ENCODE data around the gene ARGLU1. TPM values are rescaled to one million over a fixed set of nuclear protein-coding genes. Genes with fewer than 3 reads are reported as not detected.

The ARGLU1 gene
- total and polyA plus RNA-seq, 4 donors: 108 to 293 (median 203) TPM

DNA sequence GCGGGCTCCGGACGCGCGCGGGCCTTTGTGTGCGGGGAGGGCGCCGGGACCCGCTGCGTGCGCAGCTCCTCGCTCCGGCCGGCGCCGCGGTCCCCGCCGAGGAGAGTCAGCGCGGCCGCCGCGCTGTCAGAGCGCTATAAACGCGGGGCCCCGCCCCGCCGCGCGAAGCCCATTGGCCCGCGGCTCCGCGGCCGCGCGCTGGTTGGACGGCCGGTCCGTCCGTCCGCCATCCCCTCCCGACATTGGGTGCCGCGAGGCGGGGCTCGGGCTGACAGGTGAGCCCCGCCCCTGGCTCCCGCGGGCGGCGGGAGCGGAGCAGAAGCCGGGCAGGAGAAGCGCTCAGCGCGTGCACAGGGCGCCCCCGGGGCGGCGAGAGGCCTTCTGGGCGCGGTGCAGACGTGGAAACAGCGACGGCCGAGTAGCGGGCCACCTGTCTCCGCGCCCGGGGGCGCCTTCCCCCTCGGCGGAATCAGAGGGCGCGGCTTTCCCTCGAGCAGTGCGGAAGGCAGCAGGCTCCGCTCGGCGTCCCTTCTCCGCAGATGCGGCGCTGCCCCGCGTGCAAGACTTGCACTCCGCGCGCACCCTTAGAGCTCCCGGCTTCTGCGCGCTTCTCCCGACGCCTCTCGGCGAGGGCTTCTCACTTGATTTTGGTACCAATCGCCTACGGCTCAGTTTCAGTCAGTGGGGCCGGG lies 32.2 kb downstream of the ARGLU1 start, which contains the start of gene EFNB2:
Gene EFNB2 (minus strand): TSS at position 111 of the 692 bp plus-strand sequence. CDS start 698 bp downstream, outside the sequence.
- no peaks in the 10 kb centered on the region for H3K9me3 ChIP-seq (ENCODE audit: control insufficient read depth, insufficient read depth, low read length)
- peaks cover 3% of the 10 kb centered on the region for H3K27me3 ChIP-seq (ENCODE audit: control insufficient read depth, insufficient read depth, low read length)
- no peaks in the 10 kb centered on the region for H3K36me3 ChIP-seq (ENCODE audit: control insufficient read depth, insufficient read depth, low read length)
- DNase-seq (ENCODE audit: low read depth in 4 of 6, low spot score in 6 of 6): peak in 5 of 6 donors; percentile 81 to 98 (median 88)
- peaks cover 20% of the 10 kb centered on the region for H3K4me1 ChIP-seq (ENCODE audit: control insufficient read depth, insufficient read depth, low read length)
- H3K4me3 ChIP-seq (ENCODE audit: low read depth, low read length): peak within 1 kb of the TSS; percentile 76
- H3K27ac ChIP-seq (ENCODE audit: low read depth, low read length): peak within 1 kb of the TSS; percentile 86
- WGBS (ENCODE audit: insufficient coverage): under 1% methylated on average over 102 of the region's 102 CpGs

DNA sequence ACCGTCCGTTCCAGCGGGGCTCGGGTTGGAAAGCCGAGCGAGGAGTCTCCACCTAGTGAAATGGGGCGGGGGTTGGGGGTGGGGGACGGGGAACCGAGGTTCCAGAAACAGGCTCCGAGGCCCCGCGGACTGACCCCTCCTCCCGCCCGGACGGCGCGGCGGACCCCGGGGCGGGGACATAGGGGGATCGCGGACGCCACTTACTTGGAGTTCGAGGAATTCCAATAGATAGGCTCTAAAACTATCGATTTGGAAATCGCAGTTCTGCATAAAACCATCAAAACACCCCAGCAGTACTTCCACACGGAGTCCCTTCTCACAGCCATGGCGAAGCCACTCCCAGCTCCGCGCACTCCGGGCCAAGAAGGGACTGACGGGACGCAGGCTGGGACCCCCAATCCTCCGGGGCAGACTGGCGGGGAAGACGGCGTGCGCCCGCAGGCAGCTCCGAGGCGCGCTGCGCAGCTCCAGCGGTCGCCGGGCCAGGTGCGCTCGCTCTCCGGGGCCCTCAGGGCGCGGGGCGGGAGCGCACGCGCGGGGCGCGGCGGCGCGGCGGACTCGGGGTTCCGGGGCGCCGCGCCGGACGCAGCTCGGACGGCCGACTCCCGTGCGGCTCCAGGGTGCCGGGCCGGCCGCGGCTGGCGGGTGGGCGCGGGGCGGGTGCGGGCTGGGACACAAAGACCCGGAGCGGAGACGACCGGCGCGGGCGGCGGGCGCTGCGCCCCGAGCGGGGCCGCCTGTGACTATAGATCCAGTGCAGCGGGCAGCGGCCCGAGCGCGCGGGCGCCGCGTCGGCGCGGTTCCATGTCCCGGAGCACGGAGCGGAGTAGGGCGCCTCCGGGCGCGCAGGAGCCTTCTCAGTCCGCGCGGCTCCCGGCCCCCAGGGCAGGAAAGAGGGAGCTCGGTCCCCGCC lies 33.0 kb downstream of the ARGLU1 start:
- Histone ChIP-seq H3K27ac (ENCODE audit: low read depth, low read length) (peak overlapping the region; percentile 86), H3K4me1 (ENCODE audit: control insufficient read depth, insufficient read depth, low read length) (peaks cover 20% of the 10 kb centered on the region)
- peak in 2 of 6 donors; percentile 60 to 61 for DNase-seq (ENCODE audit: low read depth in 4 of 6, low spot score in 6 of 6)

DNA sequence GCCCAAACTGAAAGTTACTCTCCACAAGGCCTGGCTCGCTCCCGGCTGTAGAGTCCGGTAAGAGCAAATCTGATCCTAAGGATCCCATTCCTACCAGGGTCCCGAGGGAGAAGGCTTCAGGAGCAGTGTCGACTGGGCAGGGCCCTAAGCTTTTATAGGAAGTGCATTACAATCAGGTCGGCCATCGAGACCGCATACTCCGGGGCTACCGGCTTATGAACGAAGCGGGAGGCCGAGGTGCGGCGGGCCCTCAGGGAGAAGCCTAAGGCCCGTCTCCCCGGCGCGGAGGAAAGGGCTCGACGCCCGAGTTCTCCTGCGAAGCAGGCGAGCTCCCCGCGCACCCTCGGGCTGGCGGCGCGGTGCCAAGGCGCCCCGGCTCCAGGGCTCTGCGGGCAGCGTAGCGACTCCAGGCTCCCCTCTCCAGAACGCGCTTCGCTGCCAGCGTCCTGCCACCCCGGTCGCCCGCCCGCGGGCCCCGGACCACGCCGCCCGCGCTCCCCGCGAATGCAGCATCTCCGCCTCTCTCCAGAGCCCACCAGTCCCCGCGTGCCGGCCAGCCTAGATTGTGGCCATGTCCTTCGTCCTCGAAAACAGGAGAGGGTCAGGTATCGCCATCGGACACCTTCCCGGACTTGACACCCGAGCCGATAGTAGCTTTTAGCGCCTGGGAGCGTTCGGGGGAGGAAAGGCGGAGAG lies 33.8 kb downstream of the ARGLU1 start:
- peak in 2 of 6 donors; percentile 73 to 78 for DNase-seq (ENCODE audit: low read depth in 4 of 6, low spot score in 6 of 6)
- H3K9me3 ChIP-seq (ENCODE audit: control insufficient read depth, insufficient read depth, low read length): no peaks in the 10 kb centered on the region
- H3K4me1 ChIP-seq (ENCODE audit: control insufficient read depth, insufficient read depth, low read length): peaks cover 25% of the 10 kb centered on the region
- peak overlapping the region; percentile 86 for H3K27ac ChIP-seq (ENCODE audit: low read depth, low read length)
- H3K4me3 ChIP-seq (ENCODE audit: low read depth, low read length): peak overlapping the region; percentile 76
- no peaks in the 10 kb centered on the region for H3K36me3 ChIP-seq (ENCODE audit: control insufficient read depth, insufficient read depth, low read length)
- 2% methylated on average over 65 of the region's 66 CpGs for WGBS (ENCODE audit: insufficient coverage)
- peaks cover 4% of the 10 kb centered on the region for H3K27me3 ChIP-seq (ENCODE audit: control insufficient read depth, insufficient read depth, low read length)

More for the DNA sequence above, 33.0 kb downstream of the ARGLU1 start:
- Histone ChIP-seq H3K36me3 (ENCODE audit: control insufficient read depth, insufficient read depth, low read length) (no peaks in the 10 kb centered on the region), H3K9me3 (ENCODE audit: control insufficient read depth, insufficient read depth, low read length) (no peaks in the 10 kb centered on the region), H3K27me3 (ENCODE audit: control insufficient read depth, insufficient read depth, low read length) (peaks cover 4% of the 10 kb centered on the region), H3K4me3 (ENCODE audit: low read depth, low read length) (peak overlapping the region; percentile 76)
- under 1% methylated on average over 121 of the region's 121 CpGs for WGBS (ENCODE audit: insufficient coverage)

DNA sequence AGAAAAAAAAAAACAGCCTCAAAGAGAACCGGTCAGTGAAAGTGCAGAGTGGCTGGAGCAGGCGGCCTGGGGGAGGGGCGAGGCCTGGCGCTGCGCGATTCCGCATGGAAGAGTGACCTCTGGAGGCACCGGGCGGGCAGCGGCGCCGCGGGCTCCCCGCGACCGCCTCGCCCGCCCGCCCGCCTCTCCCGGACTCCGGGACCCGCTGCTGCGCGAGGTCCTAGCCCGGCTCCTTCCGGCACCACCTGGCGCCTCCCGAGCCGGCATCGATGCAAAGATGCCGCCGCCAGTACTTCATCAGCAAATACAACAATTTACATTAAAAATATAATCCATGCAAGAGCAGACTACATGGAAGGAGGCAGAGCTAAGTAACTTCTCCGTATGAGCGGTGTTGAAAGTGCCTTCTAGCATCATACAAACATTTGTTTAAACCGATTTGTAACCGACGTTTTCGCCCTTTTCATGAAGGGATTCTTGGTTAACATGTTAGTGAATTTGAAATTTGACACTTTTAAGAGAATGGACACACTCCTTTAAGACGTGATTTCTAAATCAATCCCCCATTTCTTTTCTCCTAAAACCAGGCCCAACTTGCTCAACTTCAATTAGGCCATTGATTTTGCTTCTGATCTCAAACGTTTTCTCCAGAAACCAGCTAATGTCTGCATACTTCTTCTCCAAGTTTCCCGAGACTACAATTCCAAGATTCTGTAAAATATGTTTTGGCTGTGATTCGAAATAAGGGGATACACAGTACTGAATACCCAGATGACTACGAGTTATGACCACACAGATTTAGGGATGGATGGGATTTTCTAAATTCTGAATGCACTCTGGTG lies 34.6 kb downstream of the ARGLU1 start:
- H3K27me3 ChIP-seq (ENCODE audit: control insufficient read depth, insufficient read depth, low read length): peaks cover 4% of the 10 kb centered on the region
- peak overlapping the region; percentile 86 for H3K27ac ChIP-seq (ENCODE audit: low read depth, low read length)
- no peaks in the 10 kb centered on the region for H3K9me3 ChIP-seq (ENCODE audit: control insufficient read depth, insufficient read depth, low read length)
- DNase-seq (ENCODE audit: low read depth in 4 of 6, low spot score in 6 of 6): peak in 3 of 6 donors; percentile 72 to 93 (median 93)
- peaks cover 27% of the 10 kb centered on the region for H3K4me1 ChIP-seq (ENCODE audit: control insufficient read depth, insufficient read depth, low read length)
- H3K36me3 ChIP-seq (ENCODE audit: control insufficient read depth, insufficient read depth, low read length): no peaks in the 10 kb centered on the region
- peak overlapping the region; percentile 76 for H3K4me3 ChIP-seq (ENCODE audit: low read depth, low read length)
- WGBS (ENCODE audit: insufficient coverage): 4% methylated on average over 29 of the region's 44 CpGs

DNA sequence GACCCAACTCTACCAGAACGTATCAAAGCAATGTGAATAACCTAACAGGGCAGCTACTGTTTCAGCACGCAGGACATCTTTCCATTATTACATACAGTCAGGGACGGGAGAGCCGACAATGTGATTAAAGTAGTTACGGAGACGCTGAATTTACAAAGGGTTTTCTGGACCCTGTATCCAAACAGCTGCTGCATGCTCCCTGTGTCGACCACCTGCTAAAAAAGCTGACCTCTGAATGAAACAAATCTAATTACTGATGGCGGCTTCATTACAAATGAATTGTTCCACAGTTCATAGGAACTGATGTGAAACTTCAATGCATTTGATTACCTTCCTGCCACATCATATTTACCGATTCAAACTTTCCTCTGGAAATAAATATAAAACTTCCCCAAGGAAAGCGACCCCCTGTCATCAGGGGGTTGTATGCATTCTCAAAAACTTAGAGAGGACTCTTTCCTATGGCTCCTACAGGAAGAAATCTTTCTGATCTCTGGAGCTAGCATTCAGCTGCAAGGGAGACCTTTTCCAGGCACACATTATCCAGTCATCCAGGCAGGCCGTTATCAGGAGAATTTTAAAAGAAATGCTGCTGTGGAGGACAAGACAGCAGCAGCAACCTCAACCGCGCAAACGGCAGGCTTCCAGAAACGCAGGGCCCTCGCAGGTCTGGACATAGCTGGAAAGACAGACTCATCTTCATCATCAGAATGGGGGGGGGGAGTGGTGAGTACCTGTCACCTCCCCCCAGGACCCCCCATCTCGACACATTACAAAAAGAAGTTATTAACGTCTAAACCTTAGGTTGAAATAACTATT lies 35.6 kb downstream of the ARGLU1 start:
- Histone ChIP-seq H3K27ac (ENCODE audit: low read depth, low read length) (peak overlapping the region; percentile 81), H3K36me3 (ENCODE audit: control insufficient read depth, insufficient read depth, low read length) (no peaks in the 10 kb centered on the region), H3K27me3 (ENCODE audit: control insufficient read depth, insufficient read depth, low read length) (peaks cover 4% of the 10 kb centered on the region), H3K4me3 (ENCODE audit: low read depth, low read length) (peak overlapping the region; percentile 76), H3K4me1 (ENCODE audit: control insufficient read depth, insufficient read depth, low read length) (peaks cover 27% of the 10 kb centered on the region), H3K9me3 (ENCODE audit: control insufficient read depth, insufficient read depth, low read length) (no peaks in the 10 kb centered on the region)
- 23% methylated on average over 6 of the region's 18 CpGs for WGBS (ENCODE audit: insufficient coverage)
- peak in 2 of 6 donors; percentile 58 to 73 for DNase-seq (ENCODE audit: low read depth in 4 of 6, low spot score in 6 of 6)

DNA sequence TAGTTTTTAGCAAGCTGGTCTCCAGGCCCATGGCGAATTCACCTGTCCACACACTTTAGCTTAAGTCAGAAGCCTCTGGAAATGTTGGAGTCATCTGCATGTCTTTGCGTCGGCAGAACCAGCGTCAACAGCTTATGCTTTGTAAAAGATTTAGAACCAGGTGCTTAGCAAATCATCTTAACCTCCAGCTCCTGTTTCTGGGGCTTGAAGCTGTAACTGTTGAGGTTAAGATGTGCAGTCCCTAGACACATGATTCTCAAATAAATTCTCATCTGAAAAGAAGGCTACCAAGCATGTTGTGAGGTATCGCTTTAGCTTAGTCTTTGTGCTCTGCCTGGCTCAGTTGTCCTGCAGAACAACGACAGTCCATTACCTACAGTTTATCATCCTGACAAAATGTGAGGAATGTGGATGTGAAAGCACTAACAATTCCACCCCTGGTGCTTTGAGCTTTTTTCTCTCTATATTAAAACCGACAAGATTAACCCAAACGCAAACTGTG lies 36.9 kb downstream of the ARGLU1 start:
- no peaks in the 10 kb centered on the region for H3K9me3 ChIP-seq (ENCODE audit: control insufficient read depth, insufficient read depth, low read length)
- DNase-seq (ENCODE audit: low read depth in 4 of 6, low spot score in 6 of 6): peak in 2 of 6 donors; percentile 66 to 69
- H3K4me3 ChIP-seq (ENCODE audit: low read depth, low read length): peak overlapping the region; percentile 76
- no peaks in the 10 kb centered on the region for H3K36me3 ChIP-seq (ENCODE audit: control insufficient read depth, insufficient read depth, low read length)
- peaks cover 21% of the 10 kb centered on the region for H3K4me1 ChIP-seq (ENCODE audit: control insufficient read depth, insufficient read depth, low read length)
- WGBS (ENCODE audit: insufficient coverage): 88% methylated on average over 4 of the region's 8 CpGs
- peaks cover 4% of the 10 kb centered on the region for H3K27me3 ChIP-seq (ENCODE audit: control insufficient read depth, insufficient read depth, low read length)
- H3K27ac ChIP-seq (ENCODE audit: low read depth, low read length): peak overlapping the region; percentile 81

DNA sequence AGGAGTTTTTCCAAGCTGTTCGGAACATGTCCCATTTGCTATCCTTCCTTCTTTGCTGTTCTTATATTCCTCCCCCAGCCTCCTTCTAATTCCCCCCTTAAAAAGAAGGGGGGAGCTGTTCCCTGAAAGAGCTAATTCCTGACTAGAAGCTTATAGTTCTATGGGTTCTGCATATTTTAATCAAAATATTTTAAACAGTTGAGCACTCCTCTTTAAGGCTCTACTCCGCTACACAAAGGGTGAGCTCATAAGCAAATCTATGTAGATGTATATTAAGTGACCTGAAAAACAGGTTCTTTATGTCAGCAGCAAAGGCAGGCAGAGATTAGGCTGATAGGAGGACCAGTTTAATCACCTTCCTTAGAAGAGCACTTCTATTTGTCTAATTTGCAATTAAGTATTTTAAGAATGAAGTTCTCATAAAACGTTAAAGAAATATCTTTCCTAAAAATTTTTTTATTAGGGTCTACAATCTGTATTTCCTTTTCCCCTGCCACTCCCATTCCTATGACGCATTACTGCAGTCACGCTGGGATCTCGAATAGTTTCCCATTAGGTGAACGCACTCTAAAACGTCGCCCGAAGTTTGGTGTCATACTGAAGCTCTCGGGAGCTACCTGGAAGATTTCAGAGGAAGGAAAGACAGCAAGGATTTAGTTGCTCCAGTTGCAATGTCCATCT lies 37.6 kb downstream of the ARGLU1 start:
- peaks cover 18% of the 10 kb centered on the region for H3K4me1 ChIP-seq (ENCODE audit: control insufficient read depth, insufficient read depth, low read length)
- WGBS (ENCODE audit: insufficient coverage): no CpG with 5 or more reads among the region's 11 CpGs
- H3K27me3 ChIP-seq (ENCODE audit: control insufficient read depth, insufficient read depth, low read length): peaks cover 4% of the 10 kb centered on the region
- peak in 2 of 6 donors; percentile 68 to 72 for DNase-seq (ENCODE audit: low read depth in 4 of 6, low spot score in 6 of 6)
- peak overlapping the region; percentile 81 for H3K27ac ChIP-seq (ENCODE audit: low read depth, low read length)
- no peaks in the 10 kb centered on the region for H3K36me3 ChIP-seq (ENCODE audit: control insufficient read depth, insufficient read depth, low read length)
- peak overlapping the region; percentile 28 for H3K4me3 ChIP-seq (ENCODE audit: low read depth, low read length)
- no peaks in the 10 kb centered on the region for H3K9me3 ChIP-seq (ENCODE audit: control insufficient read depth, insufficient read depth, low read length)
